AG20443 (cell line): ENCODE measurements around the gene IFNA1.
A peak's percentile ranks its signal among the peaks of the same experiment; 100 is the strongest.
"Not testable (repeated sequence)": the region's sequence is repeated elsewhere in the genome, so short reads cannot be mapped to it uniquely, and the experiment has no call there.

Source experiments
- DNase-seq: peaks from one replicate; pipeline ENCODE4 v3.0.0; 2012; ENCODE audit warnings: low spot score, mixed read lengths

Gene IFNA1

GRCh38 chr9:21440139-21440538 is at the start of gene IFNA1:
TSS of gene IFNA1 (plus strand) at chr9:21440439. CDS start at chr9:21440508, 69 bp downstream.
- DNase-seq = no peak

- DNase-seq = peak; percentile 11
These were observed 48.0 kb upstream of the IFNA1 start for GRCh38 chr9:21392270-21392669.

DNA sequence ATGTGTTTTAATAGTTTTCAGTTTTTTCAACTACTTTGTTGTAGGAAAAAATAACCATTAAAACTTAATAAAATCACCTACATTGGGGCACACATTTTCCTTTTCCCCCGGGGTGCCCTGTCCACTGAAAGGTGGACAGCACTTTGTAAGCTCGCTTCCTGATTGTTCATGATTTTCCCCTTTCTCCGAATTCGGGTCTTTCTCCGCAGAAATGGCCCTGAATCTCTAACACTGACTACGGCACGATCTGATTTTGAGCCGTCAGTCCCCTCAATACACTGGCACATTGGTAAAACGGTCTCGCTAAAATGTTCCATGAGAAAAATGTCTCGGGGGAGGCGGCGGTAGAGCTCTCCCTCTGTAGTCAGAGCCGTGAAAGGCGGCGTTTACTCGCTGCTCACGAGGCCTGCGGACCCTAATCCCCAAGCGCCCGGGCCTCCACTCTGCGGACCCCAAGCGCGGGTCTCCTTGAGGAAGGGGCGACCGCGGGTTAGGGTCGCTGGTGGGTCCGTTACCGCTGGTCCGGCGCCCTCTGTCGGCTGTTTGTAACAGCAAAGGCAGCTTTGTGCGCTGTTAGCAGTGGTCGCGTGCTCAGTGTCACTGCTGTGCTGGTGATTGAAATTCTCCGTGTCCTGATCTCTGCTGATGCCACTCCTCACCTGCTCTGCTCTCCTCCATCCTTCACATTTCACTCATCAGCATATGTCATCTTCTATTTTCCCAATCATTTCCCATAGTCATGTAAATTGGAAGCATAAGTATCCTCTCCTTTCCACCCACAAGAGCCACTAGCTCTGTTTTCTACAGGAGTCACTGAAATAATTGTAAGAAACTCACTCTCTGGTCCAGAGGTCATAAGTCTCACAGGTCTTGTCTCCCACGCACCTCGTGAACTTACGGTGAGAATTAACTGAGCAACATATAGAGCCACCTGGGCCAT is 44.2 kb upstream of the IFNA1 start:
- peak; percentile 40 for DNase-seq

DNA sequence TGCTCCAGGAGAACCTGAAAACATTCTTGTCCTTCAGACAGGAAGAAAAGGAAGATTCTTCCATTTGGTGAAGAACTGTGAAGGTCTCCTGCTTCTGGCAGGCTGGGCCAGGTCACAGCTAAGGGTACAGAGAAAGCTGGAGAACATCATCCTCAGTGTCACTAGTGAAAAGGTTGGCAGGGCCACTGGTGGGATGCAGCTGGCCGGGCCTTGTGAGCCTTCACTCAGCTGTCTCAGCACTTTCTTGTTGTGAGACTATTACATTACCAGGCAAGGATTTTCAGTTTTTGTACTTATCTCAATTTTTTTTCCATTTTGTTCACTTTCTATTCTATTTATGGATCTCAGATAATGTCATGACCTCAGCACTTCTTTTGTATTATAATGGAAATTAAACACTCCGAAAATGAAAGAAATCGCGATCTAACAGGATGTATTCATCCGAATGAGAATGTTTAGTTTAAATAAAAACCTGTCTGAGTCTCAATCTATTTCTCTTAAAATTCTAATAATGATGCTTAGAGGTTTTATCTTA is 41.2 kb upstream of the IFNA1 start:
- DNase-seq = no peak

GRCh38 chr9:21399956-21400355 is 40.3 kb upstream of the IFNA1 start:
- no peak for DNase-seq

DNA sequence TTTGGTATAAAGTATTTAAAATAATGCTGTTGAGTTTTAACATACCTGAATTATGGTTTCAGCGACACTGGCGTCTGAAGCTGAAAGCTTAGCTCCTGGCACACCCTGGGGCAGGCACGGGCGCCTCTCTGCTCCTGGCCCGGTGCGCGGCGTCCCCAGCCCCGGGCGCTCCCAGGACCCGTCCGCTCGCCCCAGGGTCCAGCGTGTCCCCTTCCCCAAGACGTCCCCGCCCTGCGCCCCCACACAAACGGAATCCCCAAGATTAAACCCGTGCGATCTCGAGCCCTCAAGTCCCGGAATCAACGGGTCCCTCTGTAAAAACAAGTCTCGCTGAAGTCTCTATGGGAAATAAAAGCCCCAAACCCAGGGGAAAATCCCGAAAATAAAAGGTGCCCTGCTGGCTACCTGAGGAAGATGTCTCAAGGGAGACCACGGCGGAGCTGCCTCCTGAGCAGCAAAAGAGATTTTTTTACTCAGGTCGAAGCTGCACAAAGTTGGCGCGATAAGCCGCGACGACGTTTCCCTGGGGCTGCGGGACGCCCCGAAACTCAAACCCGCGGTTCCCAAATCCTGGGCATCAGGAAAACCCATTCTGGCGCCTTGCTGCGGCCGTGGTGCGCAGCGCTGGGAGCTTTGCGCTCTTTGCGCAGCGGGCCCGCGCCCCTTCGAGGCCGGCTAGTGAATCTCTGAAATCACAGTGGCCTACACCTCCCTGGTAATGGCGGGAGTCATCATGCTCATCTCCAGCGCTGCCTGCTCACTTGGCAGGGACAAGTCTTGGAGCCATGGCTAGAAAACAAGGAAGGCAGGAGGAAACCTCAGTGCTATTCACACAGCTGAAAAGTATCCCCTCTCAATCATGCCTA is 37.6 kb upstream of the IFNA1 start:
- peak; percentile 68 for DNase-seq

DNA sequence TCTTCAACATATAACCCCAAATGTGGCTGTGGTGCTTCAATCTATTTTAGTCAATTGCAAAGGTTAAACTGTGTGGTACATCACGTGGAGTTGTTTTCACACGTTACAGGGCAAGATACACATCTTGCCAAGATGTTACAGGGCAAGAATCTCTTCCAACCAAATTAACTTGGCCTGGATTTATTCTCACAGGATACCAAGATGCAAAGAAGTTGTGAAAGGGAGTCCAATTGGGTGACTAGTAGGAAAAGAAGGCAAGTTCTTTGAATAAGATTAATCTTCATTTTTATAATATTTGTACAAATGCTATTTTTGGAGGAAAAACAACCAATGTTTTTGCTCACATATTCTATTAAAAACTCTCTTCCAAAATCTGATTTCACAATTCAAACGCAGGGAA is 36.1 kb upstream of the IFNA1 start:
- DNase-seq = peak; percentile 15

DNA sequence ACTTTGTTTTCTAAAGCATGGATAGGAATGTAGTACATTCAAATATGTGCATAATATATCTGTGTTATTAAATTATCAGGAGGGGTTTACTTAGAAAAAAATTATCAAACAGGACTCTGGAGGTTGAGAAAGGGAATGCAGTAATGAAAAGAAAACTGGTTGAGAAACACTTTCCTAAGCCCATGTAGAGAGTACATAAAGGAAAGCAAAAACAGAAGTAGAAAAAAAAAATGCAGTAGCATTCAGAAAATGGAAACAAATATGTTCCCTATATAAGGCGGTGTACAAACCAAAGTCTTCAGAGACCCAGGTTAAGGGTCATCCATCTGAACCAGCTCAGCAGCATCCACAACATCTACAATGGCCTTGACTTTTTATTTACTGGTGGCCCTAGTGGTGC is 31.4 kb upstream of the IFNA1 start, which contains the start of gene IFNA8:
IFNA8 (plus strand) TSS at position 301 of the 400 bp plus-strand sequence; CDS start at position 361, 60 bp downstream.
- DNase-seq = no peak

DNA sequence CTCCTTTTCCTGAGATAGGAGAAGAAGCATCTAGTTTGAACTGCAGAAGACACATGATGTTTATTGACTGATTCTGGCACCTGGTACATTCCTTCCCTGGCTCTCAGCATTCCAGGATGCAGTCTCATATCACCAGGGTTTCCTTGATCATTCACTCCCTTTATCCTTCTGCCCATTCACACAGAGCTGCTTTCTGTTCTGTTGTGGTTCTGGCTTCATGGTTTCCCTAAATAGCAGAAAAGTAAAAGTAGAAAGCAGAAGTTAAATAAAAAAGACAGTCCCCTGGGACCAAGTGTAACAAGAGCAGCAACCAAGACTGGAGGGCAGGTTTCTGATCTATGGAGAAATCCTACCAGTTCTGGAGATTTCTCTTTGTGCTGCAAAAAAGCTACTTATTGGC is 28.1 kb upstream of the IFNA1 start:
- DNase-seq = no peak

DNA sequence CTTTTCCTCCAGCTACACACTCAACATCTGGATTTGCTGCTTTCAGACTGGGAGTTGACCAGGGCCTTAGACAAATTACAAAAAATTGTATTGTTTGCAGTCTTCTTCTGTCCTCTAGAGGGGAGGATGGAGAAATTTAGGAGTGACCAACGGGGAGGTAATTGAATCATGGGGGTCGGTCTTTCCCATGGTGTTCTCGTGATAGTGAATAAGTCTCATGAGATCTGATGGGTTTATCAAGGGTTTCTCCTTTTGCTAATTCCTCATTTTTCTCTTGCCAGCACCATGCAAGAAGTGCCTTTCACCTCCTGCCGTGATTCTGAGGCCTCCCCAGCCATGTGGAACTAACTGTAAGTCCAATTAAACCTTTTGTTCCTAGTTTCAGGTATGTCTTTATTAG is 27.1 kb upstream of the IFNA1 start:
- no peak for DNase-seq

GRCh38 chr9:21413624-21414023 is 26.6 kb upstream of the IFNA1 start:
- DNase-seq = no peak

DNA sequence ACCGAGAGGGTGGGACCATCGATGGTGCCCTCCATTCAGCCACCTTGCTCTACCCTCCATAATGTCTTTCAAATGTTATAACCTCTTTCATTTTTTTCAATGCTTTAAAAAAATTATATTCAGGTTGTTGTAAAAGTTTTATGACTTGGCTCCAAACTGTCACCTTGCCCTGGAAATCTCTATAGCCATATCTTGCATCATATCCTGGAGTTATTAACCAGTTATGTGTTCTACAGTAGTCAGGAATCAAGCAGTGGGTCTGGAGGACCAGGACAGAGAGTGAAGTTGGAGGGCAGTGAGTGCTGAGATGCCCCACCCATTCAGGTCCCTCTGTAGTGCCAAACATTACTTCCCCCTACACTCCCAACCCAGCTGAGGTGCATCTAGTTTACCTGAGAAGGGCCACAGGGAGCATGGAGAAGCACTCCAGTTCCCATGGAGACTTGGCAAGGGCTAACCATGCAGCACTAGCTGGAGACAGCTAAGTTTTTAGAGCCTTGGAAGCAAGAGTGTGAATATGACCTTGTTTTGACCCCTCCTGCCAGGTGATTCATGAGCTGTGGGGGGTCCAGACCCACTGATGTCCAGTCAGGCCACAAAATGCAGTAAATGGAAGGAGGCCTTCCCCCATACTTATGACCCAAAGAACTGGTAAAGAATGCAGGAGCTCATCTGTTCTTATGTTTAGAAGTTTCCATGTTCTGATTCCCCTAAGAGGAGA is 25.9 kb upstream of the IFNA1 start:
- no peak for DNase-seq

GRCh38 chr9:21415493-21416267 is 24.6 kb upstream of the IFNA1 start:
- no peak for DNase-seq

- DNase-seq = no peak
These were observed 12.0 kb upstream of the IFNA1 start for GRCh38 chr9:21428235-21428634.

GRCh38 chr9:21429191-21429590 is 11.0 kb upstream of the IFNA1 start:
- no peak for DNase-seq

- DNase-seq = no peak
These were observed 7.4 kb upstream of the IFNA1 start for GRCh38 chr9:21432672-21433425.

GRCh38 chr9:21434202-21435014 is 5.8 kb upstream of the IFNA1 start:
- DNase-seq = peak; percentile 43

DNA sequence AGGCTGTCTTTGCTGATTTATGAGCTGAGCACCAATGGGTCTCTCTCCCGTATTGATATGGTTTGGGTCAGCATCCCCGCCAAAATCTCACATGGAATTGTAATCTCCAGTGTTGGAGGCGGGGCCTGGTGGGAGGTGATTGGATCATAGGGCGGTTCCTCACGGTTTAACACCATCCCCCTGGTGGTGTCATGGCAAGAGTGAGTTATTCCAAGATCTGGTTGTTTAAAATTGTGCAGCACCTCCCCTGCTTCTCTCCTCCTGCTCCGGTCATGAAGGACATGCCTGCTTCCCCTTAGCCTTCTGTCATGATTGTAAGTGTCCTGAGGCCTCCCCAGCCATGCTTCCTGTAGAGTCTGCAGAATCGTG is 5.2 kb upstream of the IFNA1 start:
- DNase-seq = not testable (repeated sequence)

DNA sequence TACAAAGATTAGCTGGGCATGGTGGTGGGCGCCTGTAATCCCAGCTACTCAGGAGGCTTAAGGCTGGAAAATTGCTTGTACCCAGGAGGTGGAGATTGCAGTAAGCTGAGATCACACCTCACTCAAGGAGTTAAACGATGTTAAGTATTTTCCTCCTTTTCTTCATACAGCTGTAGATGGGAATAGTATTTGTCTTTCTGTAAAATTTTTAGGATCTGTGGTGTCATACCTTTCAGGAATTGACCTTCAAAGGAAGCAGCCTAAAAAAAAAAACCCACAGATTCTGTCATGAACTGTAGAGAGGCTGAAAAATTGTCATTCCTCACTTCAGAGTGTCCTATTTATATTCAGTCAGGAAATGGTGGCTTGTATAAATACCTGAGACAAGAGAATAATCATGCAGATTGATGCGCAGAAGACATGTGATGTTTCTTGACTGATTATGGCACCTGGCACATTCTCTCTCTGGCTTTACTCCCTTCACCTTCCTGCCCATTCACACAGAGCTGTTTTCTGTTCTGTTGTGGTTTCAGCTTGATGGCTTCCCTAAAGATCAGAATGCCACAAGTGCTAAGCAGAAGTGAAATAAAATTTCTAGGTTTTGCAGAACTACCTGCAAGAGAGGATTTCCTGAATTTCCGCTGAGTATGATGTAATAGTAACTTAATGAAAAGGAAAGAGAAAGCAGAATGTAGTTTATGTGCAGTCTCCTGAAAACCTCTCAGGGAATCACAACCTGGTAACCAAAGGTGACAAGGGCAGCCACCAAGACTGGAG is 3.8 kb downstream of the IFNA1 start:
- no peak for DNase-seq
